Mesenchymal stem cell (in vitro differentiated cells and primary cell): ENCODE results near the gene IRAK1.
A peak's percentile ranks its signal among the peaks of the same experiment; 100 is the strongest.

Experiments used
- DNase-seq: peaks from one replicate; pipeline ENCODE4 v3.0.0-alpha.2; 2013
- H2AFZ ChIP-seq: one replicate; pipeline ENCODE4 v1.6.1; 2013; ENCODE audit warnings: low read depth, mild to moderate bottlenecking, control low read depth, inconsistent platforms, low read length, moderate library complexity
- H2AK5ac ChIP-seq: 2 replicates; pipeline ENCODE4 v1.6.1; 2013; ENCODE audit warnings: low read length, moderate library complexity, mild to moderate bottlenecking, inconsistent platforms; ENCODE audit not compliant: severe bottlenecking
- H2BK120ac ChIP-seq: one replicate; pipeline ENCODE4 v1.6.1; 2013; ENCODE audit warnings: low read depth, mild to moderate bottlenecking, inconsistent platforms, low read length, moderate library complexity
- H2BK12ac ChIP-seq, 2 experiments: one replicate each; pipeline ENCODE4 v1.6.1; 2013; ENCODE audit warnings: inconsistent platforms in 2 of 2, low read length in 2 of 2, mild to moderate bottlenecking in 2 of 2, moderate library complexity in 2 of 2, control low read depth in 1 of 2
- H2BK15ac ChIP-seq: one replicate; pipeline ENCODE4 v1.6.1; 2013; ENCODE audit warnings: mild to moderate bottlenecking, low read depth, inconsistent platforms; ENCODE audit not compliant: poor library complexity, severe bottlenecking
- H2BK5ac ChIP-seq: 2 replicates; pipeline ENCODE4 v1.6.1; 2013; ENCODE audit warnings: low read depth, mild to moderate bottlenecking, low read length, control low read depth, inconsistent platforms; ENCODE audit not compliant: poor library complexity, severe bottlenecking
- H3K14ac ChIP-seq, 2 experiments: one replicate each; pipeline ENCODE4 v1.6.1; 2013; ENCODE audit warnings: inconsistent platforms in 2 of 2, low read length in 2 of 2, control low read depth in 1 of 2, mild to moderate bottlenecking in 1 of 2, moderate library complexity in 1 of 2
- H3K18ac ChIP-seq, 2 experiments: one replicate each; pipeline ENCODE4 v1.6.1; 2013; ENCODE audit warnings: inconsistent platforms in 2 of 2, low read length in 2 of 2, control low read depth in 1 of 2, low read depth in 1 of 2, mild to moderate bottlenecking in 1 of 2
- H3K23ac ChIP-seq, 2 experiments: one replicate each; pipeline ENCODE4 v1.6.1; 2013; ENCODE audit warnings: inconsistent platforms in 2 of 2, low read length in 2 of 2, mild to moderate bottlenecking in 2 of 2, moderate library complexity in 2 of 2, control low read depth in 1 of 2
- H3K27ac ChIP-seq: 2 replicates; pipeline ENCODE4 v1.5.1; 2013; ENCODE audit warnings: mild to moderate bottlenecking, moderate library complexity, low read length, control low read depth, inconsistent platforms; ENCODE audit not compliant: poor library complexity, severe bottlenecking
- H3K27me3 ChIP-seq, 2 experiments: 2 replicates each; pipeline versions ENCODE4 v1.6.1 to v1.7.0; 2013; ENCODE audit warnings: low read length in 2 of 2, mild to moderate bottlenecking in 2 of 2, moderate library complexity in 2 of 2, control low read depth in 1 of 2, inconsistent platforms in 1 of 2; ENCODE audit not compliant: control insufficient read depth in 1 of 2, insufficient read depth in 1 of 2
- H3K36me3 ChIP-seq, 2 experiments: 2 replicates each; pipeline versions ENCODE4 v1.6.1 to v1.7.0; 2013; ENCODE audit warnings: low read length in 2 of 2, control low read depth in 1 of 2, inconsistent platforms in 1 of 2, low read depth in 1 of 2, mild to moderate bottlenecking in 1 of 2; ENCODE audit not compliant: insufficient read depth in 2 of 2, control insufficient read depth in 1 of 2
- H3K4ac ChIP-seq, 2 experiments: one replicate each; pipeline ENCODE4 v1.6.1; 2013; ENCODE audit warnings: inconsistent platforms in 2 of 2, low read length in 2 of 2, mild to moderate bottlenecking in 2 of 2, moderate library complexity in 2 of 2, control low read depth in 1 of 2, low read depth in 1 of 2
- H3K4me1 ChIP-seq: 2 replicates; pipeline ENCODE4 v1.6.1; 2013; ENCODE audit warnings: low read depth, low read length, control low read depth; ENCODE audit not compliant: control insufficient read depth, insufficient read depth
- H3K4me2 ChIP-seq: 2 replicates; pipeline ENCODE4 v1.6.1; 2013; ENCODE audit warnings: low read length, mild to moderate bottlenecking, inconsistent platforms; ENCODE audit not compliant: poor library complexity, severe bottlenecking
- H3K4me3 ChIP-seq, 2 experiments: 2 replicates each; pipeline versions ENCODE4 v1.5.1 to v1.7.0; 2013; ENCODE audit warnings: low read length in 2 of 2, mild to moderate bottlenecking in 2 of 2, control low read depth in 1 of 2, low read depth in 1 of 2; ENCODE audit not compliant: insufficient read depth in 1 of 2
- H3K79me1 ChIP-seq: replicated peaks from 2 replicates; pipeline ENCODE4 v1.6.1; 2013; ENCODE audit warnings: mild to moderate bottlenecking, control low read depth, low read length, inconsistent platforms; ENCODE audit not compliant: poor library complexity, severe bottlenecking
- H3K9ac ChIP-seq: 2 replicates; pipeline ENCODE4 v1.7.0; 2013; ENCODE audit warnings: mild to moderate bottlenecking, low read length, moderate library complexity
- H3K9me3 ChIP-seq: 2 replicates; pipeline ENCODE4 v1.7.0; 2013; ENCODE audit warnings: mild to moderate bottlenecking, low read length; ENCODE audit not compliant: control insufficient read depth
- H4K8ac ChIP-seq: one replicate; pipeline ENCODE4 v1.6.1; 2013; ENCODE audit warnings: inconsistent platforms, mild to moderate bottlenecking, low read length, moderate library complexity
- H4K91ac ChIP-seq: one replicate; pipeline ENCODE4 v1.6.1; 2013; ENCODE audit warnings: mild to moderate bottlenecking, low read length, inconsistent platforms
- WGBS: methylation state at CpG from one replicate; pipeline ENCODE4 v1.1.7; 2013; ENCODE audit warnings: mixed read lengths; 5-methylcytosine and 5-hydroxymethylcytosine counted together

Gene IRAK1

DNA sequence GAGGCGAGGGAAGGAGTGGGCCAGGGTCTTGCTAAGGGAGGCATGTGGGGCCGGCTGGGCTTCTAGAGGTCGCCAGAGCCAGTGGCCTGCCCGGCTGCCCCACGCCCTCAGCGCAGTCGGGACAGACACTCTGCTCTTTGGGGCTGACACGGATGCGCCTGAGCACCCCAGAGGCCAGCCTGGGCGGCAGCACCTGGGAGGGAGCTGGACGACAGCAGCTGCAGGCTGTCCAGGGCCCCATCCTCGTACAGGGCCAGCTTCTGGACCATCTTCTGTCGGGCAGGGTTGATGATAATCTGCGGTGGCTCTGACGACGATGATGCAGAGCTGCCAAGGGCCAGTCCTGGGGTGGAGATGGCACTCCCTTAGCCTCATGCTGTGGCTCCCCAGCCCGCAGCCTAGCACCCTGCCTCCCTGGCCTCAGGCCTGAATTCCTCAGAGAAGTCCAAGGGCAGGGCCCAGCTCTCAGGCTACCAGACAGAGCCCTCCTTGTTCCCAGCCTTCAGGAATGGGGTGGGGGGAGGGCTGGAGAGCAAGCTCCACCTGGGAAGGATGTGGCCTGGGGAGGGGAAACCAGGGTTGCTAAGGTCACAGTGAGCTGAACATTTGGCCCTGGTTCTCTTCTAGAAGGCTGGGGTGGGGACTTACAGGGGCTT, 7.2 kb downstream of the IRAK1 start:
- Histone ChIP-seq H2BK15ac (no peak overlapping the region), H2AFZ (no peak overlapping the region), H3K4ac (peak overlapping the region in 1 of 2 experiments; percentile 58), H2BK5ac (no peak overlapping the region), H2AK5ac (no peak overlapping the region), H2BK12ac (no peak overlapping the region), H3K4me3 (no peak overlapping the region), H3K9me3 (no peaks in the 10 kb centered on the region), H4K91ac (no peak overlapping the region), H3K23ac (no peak overlapping the region), H3K27ac (no peak overlapping the region), H3K4me2 (no peak overlapping the region), H3K14ac (no peak overlapping the region), H3K27me3 (peaks cover 0 to 7% of the 10 kb centered on the region in 2 experiments), H3K18ac (no peak overlapping the region), H3K4me1 (peaks cover 8% of the 10 kb centered on the region), H3K36me3 (peaks cover 56 to 70% of the 10 kb centered on the region in 2 experiments), H2BK120ac (no peak overlapping the region), H4K8ac (no peak overlapping the region), H3K79me1 (peaks cover 15% of the 10 kb centered on the region), H3K9ac (no peak overlapping the region)
- WGBS = 97% methylated on average over 9 of the region's 17 CpGs
- no peak for DNase-seq

- no peak overlapping the region for H2BK15ac ChIP-seq
- no peak overlapping the region for H3K4me3 ChIP-seq
- no peaks in the 10 kb centered on the region for H3K9me3 ChIP-seq
- DNase-seq = no peak
- 95% methylated on average over 16 of the region's 18 CpGs for WGBS
- H4K91ac ChIP-seq = no peak overlapping the region
- H3K4me1 ChIP-seq = peaks cover 8% of the 10 kb centered on the region
- H3K27ac ChIP-seq = no peak overlapping the region
- H3K36me3 ChIP-seq = peaks cover 51 to 71% of the 10 kb centered on the region in 2 experiments
- H2BK5ac ChIP-seq = no peak overlapping the region
- no peak overlapping the region for H3K23ac ChIP-seq
- H3K4ac ChIP-seq = no peak overlapping the region
- H2AK5ac ChIP-seq = no peak overlapping the region
- H3K4me2 ChIP-seq = no peak overlapping the region
- H3K18ac ChIP-seq = no peak overlapping the region
- peaks cover 15% of the 10 kb centered on the region for H3K79me1 ChIP-seq
- no peak overlapping the region for H2AFZ ChIP-seq
- H3K27me3 ChIP-seq = peaks cover 0 to 9% of the 10 kb centered on the region in 2 experiments
- no peak overlapping the region for H3K14ac ChIP-seq
- no peak overlapping the region for H2BK120ac ChIP-seq
- H4K8ac ChIP-seq = peak overlapping the region; percentile 37
- no peak overlapping the region for H3K9ac ChIP-seq
- H2BK12ac ChIP-seq = no peak overlapping the region
Observed at GRCh38 chrX:154011376-154012335, 8.0 kb downstream of the IRAK1 start.

GRCh38 chrX:154010330-154011087, 9.2 kb downstream of the IRAK1 start:
- H2BK12ac ChIP-seq = no peak overlapping the region
- whole genome bisulfite sequencing = 92% methylated on average over 18 of the region's 18 CpGs
- H3K27ac ChIP-seq = no peak overlapping the region
- peaks cover 46 to 68% of the 10 kb centered on the region in 2 experiments for H3K36me3 ChIP-seq
- no peak overlapping the region for H2AK5ac ChIP-seq
- H3K4ac ChIP-seq = no peak overlapping the region
- H4K8ac ChIP-seq = peak overlapping the region; percentile 28
- H3K27me3 ChIP-seq = peaks cover 0 to 10% of the 10 kb centered on the region in 2 experiments
- no peaks in the 10 kb centered on the region for H3K9me3 ChIP-seq
- no peak overlapping the region for H3K18ac ChIP-seq
- H3K4me2 ChIP-seq = no peak overlapping the region
- no peak overlapping the region for H4K91ac ChIP-seq
- peak; percentile 44 for DNase-seq
- peaks cover 8% of the 10 kb centered on the region for H3K4me1 ChIP-seq
- no peak overlapping the region for H2AFZ ChIP-seq
- H3K9ac ChIP-seq = no peak overlapping the region
- no peak overlapping the region for H2BK120ac ChIP-seq
- peaks cover 9% of the 10 kb centered on the region for H3K79me1 ChIP-seq
- no peak overlapping the region for H3K23ac ChIP-seq
- no peak overlapping the region for H3K14ac ChIP-seq
- no peak overlapping the region for H3K4me3 ChIP-seq
- no peak overlapping the region for H2BK5ac ChIP-seq
- no peak overlapping the region for H2BK15ac ChIP-seq
